Mesendoderm (in vitro differentiated cells): ENCODE measurements around the gene MINDY1.

Source experiments
- DNase-seq: peaks from one replicate; pipeline ENCODE4 v3.0.0; 2013
- H2AK5ac ChIP-seq: 2 replicates; pipeline ENCODE4 v1.6.1; 2013; ENCODE audit warnings: low read length, inconsistent platforms
- H2BK120ac ChIP-seq: 2 replicates; pipeline ENCODE4 v1.6.1; 2013; ENCODE audit warnings: low read depth, mild to moderate bottlenecking, low read length, moderate library complexity, mixed read lengths
- H2BK15ac ChIP-seq: replicated peaks from 2 replicates; pipeline ENCODE4 v1.6.1; 2013; ENCODE audit warnings: low read depth, mild to moderate bottlenecking, moderate library complexity
- H2BK5ac ChIP-seq: 2 replicates; pipeline ENCODE4 v1.6.1; 2013; ENCODE audit warnings: low read length, inconsistent platforms
- H3K18ac ChIP-seq: 2 replicates; pipeline ENCODE4 v1.6.1; 2013; ENCODE audit warnings: mild to moderate bottlenecking, low read length, mixed read lengths
- H3K23ac ChIP-seq: one replicate; pipeline ENCODE4 v1.6.1; 2013; ENCODE audit warnings: low read length
- H3K27ac ChIP-seq: 2 replicates; pipeline ENCODE4 v1.5.1; 2013; ENCODE audit warnings: low read depth, mild to moderate bottlenecking, inconsistent platforms, low read length, moderate library complexity
- H3K27me3 ChIP-seq: 2 replicates; pipeline ENCODE4 v1.6.1; 2013; ENCODE audit warnings: low read length, control low read depth, mild to moderate bottlenecking, inconsistent platforms; ENCODE audit not compliant: insufficient read depth, poor library complexity
- H3K36me3 ChIP-seq: 2 replicates; pipeline ENCODE4 v1.6.1; 2013; ENCODE audit warnings: low read length, inconsistent platforms; ENCODE audit not compliant: control insufficient read depth, insufficient read depth
- H3K4ac ChIP-seq: one replicate; pipeline ENCODE4 v1.6.1; 2013; ENCODE audit warnings: low read depth, mild to moderate bottlenecking, low read length, moderate library complexity
- H3K4me1 ChIP-seq: 2 replicates; pipeline ENCODE4 v1.6.1; 2013; ENCODE audit warnings: low read depth, low read length, inconsistent platforms; ENCODE audit not compliant: control insufficient read depth
- H3K4me2 ChIP-seq: 2 replicates; pipeline ENCODE4 v1.6.1; 2013; ENCODE audit warnings: low read length
- H3K4me3 ChIP-seq: 2 replicates; pipeline ENCODE4 v1.5.1; 2013; ENCODE audit warnings: mild to moderate bottlenecking, low read length
- H3K56ac ChIP-seq: one replicate; pipeline ENCODE4 v1.6.1; 2013; ENCODE audit warnings: low read length
- H3K79me1 ChIP-seq: 2 replicates; pipeline ENCODE4 v1.6.1; 2013; ENCODE audit warnings: low read length, inconsistent platforms
- H3K79me2 ChIP-seq: 2 replicates; pipeline ENCODE4 v1.6.1; 2013; ENCODE audit warnings: mild to moderate bottlenecking, low read length; ENCODE audit not compliant: control insufficient read depth, insufficient read depth
- H3K9ac ChIP-seq: 2 replicates; pipeline ENCODE4 v1.6.1; 2013; ENCODE audit warnings: low read length, inconsistent platforms
- H4K5ac ChIP-seq: one replicate; pipeline ENCODE4 v1.6.1; 2013; ENCODE audit warnings: low read length
- H4K8ac ChIP-seq: one replicate; pipeline ENCODE4 v1.6.1; 2013; ENCODE audit warnings: low read depth, mild to moderate bottlenecking, control low read depth, low read length, moderate library complexity
- WGBS: extraction: QIAGEN DNeasy Blood & Tissue Kit; methylation state at CpG from one replicate; pipeline ENCODE4 v1.1.7; 2013; ENCODE audit warnings: low lambda C conversion rate, missing lambda C conversion rate; ENCODE audit not compliant: insufficient coverage; ENCODE audit errors: extremely low coverage; 5-methylcytosine and 5-hydroxymethylcytosine counted together

MINDY1 gene

DNA sequence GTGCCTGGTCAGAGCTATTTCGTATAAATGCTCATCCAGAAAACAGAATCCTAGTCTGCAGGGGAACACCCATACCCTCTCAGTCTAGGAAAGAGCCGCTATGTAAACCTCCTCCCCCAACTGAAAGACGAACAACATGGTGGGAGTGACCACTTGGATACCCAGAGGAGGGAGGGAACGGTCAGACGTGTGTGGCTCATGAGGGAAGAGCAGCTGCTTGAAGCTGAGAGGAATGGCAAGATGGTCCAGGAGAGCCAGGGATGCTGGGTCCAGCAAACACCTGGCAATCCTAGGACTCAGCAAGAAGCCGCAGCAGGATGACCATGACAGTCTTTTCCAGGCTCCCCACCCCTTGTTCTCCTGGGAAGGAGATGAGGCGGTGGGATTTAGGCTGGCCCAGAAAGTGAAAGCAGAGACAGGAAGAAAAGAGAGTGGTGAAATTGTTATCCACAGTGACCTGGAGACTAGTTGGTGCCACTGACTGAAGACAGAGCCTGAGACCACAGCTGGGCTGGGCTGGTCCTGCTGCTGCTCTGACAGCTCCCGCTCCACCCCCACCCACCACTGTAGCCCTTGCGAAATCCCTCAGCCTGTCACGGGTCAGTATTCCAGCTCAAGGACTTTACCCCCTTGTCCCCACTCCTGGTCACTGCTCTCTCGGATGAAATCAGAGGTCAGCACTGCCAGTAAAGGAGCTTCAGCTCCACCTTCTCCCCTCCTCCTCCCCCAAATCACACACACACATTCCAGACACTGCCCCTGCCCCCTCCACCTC, 35.7 kb downstream of the MINDY1 start:
- no peak overlapping the region for H4K8ac ChIP-seq
- H3K9ac ChIP-seq: no peak overlapping the region
- H3K56ac ChIP-seq: peak overlapping the region; percentile 36
- peaks cover 32% of the 10 kb centered on the region for H3K79me1 ChIP-seq
- H3K4ac ChIP-seq: no peak overlapping the region
- H2BK120ac ChIP-seq: no peak overlapping the region
- H4K5ac ChIP-seq: no peak overlapping the region
- no peak overlapping the region for H3K27ac ChIP-seq
- no peak overlapping the region for H2BK15ac ChIP-seq
- H3K4me1 ChIP-seq: peaks cover 22% of the 10 kb centered on the region
- H3K36me3 ChIP-seq: peaks cover 22% of the 10 kb centered on the region
- H3K27me3 ChIP-seq: no peaks in the 10 kb centered on the region
- DNase-seq: peak; percentile 55
- no peak overlapping the region for H2BK5ac ChIP-seq
- no peak overlapping the region for H3K4me2 ChIP-seq
- no peak overlapping the region for H3K23ac ChIP-seq
- H3K79me2 ChIP-seq: peaks cover 55% of the 10 kb centered on the region
- H2AK5ac ChIP-seq: no peak overlapping the region
- no CpG with 5 or more reads among the region's 11 CpGs for WGBS
- no peak overlapping the region for H3K4me3 ChIP-seq
- no peak overlapping the region for H3K18ac ChIP-seq

DNA sequence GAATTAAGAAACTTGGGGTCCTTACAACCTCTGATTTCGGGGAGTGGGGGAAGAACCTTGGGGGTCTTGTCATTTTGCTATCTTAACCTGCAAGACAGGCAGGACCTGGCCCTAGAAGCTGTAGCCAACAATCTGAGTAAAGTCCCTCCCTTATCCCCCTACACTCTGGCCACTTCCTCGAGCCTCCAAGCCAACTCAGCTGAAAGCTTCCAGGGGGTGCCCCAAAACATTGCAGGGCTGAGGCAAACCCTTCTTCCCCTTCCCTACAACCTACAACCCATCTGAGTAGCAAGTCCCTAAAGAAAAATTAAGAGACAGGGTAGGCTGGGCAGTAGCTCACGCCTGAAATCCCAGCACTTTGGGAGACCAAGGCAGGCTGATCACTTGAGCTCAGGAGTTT, 37.1 kb downstream of the MINDY1 start:
- DNase-seq: no peak
- no peak overlapping the region for H3K4ac ChIP-seq
- no peak overlapping the region for H2BK120ac ChIP-seq
- H3K4me3 ChIP-seq: no peak overlapping the region
- H3K9ac ChIP-seq: no peak overlapping the region
- no peak overlapping the region for H3K23ac ChIP-seq
- H3K18ac ChIP-seq: no peak overlapping the region
- H4K5ac ChIP-seq: no peak overlapping the region
- WGBS: no CpG with 5 or more reads among the region's 3 CpGs
- H4K8ac ChIP-seq: no peak overlapping the region
- H3K4me2 ChIP-seq: no peak overlapping the region
- H3K27me3 ChIP-seq: no peaks in the 10 kb centered on the region
- peaks cover 32% of the 10 kb centered on the region for H3K79me1 ChIP-seq
- H3K27ac ChIP-seq: no peak overlapping the region
- H3K36me3 ChIP-seq: peaks cover 24% of the 10 kb centered on the region
- H3K56ac ChIP-seq: no peak overlapping the region
- peaks cover 21% of the 10 kb centered on the region for H3K4me1 ChIP-seq
- no peak overlapping the region for H2AK5ac ChIP-seq
- no peak overlapping the region for H2BK5ac ChIP-seq
- H3K79me2 ChIP-seq: peaks cover 55% of the 10 kb centered on the region
- H2BK15ac ChIP-seq: no peak overlapping the region

DNA sequence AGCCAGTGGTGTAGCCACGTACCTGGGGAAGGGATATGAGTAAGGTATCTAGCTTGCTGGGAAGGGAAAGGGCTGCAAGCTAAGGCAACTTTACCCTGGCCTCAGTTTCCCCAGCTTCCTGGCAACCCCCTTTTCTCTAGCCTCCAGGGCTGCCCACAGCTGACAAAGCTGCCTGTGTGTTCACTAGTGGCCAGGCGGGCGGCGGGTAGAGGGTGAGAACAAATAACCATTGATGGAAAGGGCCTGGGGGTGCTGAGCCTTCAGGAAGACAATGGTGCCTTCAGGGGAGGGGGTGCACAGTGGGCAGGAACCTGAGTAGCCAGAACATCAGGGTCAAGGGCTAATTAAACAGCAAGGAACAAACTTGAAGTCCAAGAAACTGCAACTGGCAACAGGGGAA, 38.2 kb downstream of the MINDY1 start:
- Histone ChIP-seq H4K8ac (no peak overlapping the region), H3K4me3 (no peak overlapping the region), H4K5ac (no peak overlapping the region), H3K4me1 (peaks cover 21% of the 10 kb centered on the region), H3K4me2 (no peak overlapping the region), H2AK5ac (no peak overlapping the region), H3K23ac (no peak overlapping the region), H2BK15ac (no peak overlapping the region), H3K79me1 (peaks cover 30% of the 10 kb centered on the region), H3K27ac (no peak overlapping the region), H2BK5ac (no peak overlapping the region), H3K56ac (no peak overlapping the region), H3K27me3 (no peaks in the 10 kb centered on the region), H3K9ac (no peak overlapping the region), H2BK120ac (no peak overlapping the region), H3K79me2 (peaks cover 48% of the 10 kb centered on the region), H3K4ac (no peak overlapping the region), H3K36me3 (peaks cover 31% of the 10 kb centered on the region), H3K18ac (no peak overlapping the region)
- WGBS: no CpG with 5 or more reads among the region's 4 CpGs
- DNase-seq: no peak

DNA sequence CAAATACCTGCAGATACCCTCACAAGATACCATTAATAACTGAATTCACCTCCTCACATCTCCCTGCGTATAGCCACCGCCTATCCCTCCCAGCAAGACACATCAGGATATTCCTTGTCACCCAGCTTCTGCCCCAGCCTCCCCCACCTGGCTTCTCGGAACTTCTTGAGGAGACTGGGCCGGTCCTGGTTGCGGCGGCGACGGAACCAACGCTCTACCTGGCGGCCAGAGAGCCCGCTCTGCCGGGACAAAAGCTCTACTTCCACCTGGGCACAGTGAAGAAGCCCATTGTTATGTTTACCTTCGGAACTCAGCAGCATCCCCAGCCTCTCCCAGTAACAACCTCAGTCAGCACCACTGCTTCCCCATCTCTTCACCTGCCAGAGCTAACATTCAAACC, 38.8 kb downstream of the MINDY1 start:
- Histone ChIP-seq H2BK120ac (no peak overlapping the region), H4K8ac (no peak overlapping the region), H3K18ac (no peak overlapping the region), H3K4me3 (no peak overlapping the region), H3K4ac (no peak overlapping the region), H3K23ac (no peak overlapping the region), H3K79me2 (peaks cover 43% of the 10 kb centered on the region), H3K56ac (no peak overlapping the region), H2BK5ac (no peak overlapping the region), H3K4me2 (no peak overlapping the region), H3K27me3 (no peaks in the 10 kb centered on the region), H3K27ac (no peak overlapping the region), H3K79me1 (peaks cover 25% of the 10 kb centered on the region), H3K9ac (no peak overlapping the region), H3K4me1 (peaks cover 16% of the 10 kb centered on the region), H2AK5ac (no peak overlapping the region), H4K5ac (no peak overlapping the region), H2BK15ac (no peak overlapping the region), H3K36me3 (peaks cover 35% of the 10 kb centered on the region)
- WGBS: no CpG with 5 or more reads among the region's 13 CpGs
- DNase-seq: no peak

DNA sequence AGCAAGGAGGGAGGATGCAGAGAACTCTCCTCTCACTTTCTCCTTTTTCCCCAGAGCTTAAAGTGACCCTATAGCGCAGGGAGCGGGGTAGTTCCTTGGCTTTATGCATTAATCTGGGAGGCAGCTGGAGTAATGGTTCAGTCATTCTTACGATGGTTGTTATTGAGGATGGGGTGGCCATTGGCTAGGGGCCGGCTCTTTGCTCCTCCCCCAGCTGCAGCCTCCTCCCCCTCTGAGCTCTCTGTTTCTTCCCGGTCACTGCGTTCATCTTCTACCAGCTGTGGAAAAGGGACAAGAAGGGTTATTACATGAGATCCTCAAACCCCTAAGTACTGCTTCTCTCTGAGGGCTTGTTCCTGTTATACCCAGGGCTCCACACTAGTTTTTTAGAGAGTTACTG, 40.7 kb downstream of the MINDY1 start:
- Histone ChIP-seq H3K79me1 (peaks cover 17% of the 10 kb centered on the region), H4K8ac (no peak overlapping the region), H3K56ac (no peak overlapping the region), H3K4me3 (no peak overlapping the region), H3K9ac (no peak overlapping the region), H3K23ac (no peak overlapping the region), H3K79me2 (peaks cover 23% of the 10 kb centered on the region), H4K5ac (no peak overlapping the region), H3K4me1 (peaks cover 3% of the 10 kb centered on the region), H2BK15ac (no peak overlapping the region), H2BK120ac (no peak overlapping the region), H2BK5ac (no peak overlapping the region), H3K36me3 (peaks cover 44% of the 10 kb centered on the region), H3K27ac (no peak overlapping the region), H3K4me2 (no peak overlapping the region), H3K4ac (no peak overlapping the region), H3K18ac (no peak overlapping the region), H3K27me3 (no peaks in the 10 kb centered on the region), H2AK5ac (no peak overlapping the region)
- no CpG with 5 or more reads among the region's 6 CpGs for WGBS
- DNase-seq: no peak

DNA sequence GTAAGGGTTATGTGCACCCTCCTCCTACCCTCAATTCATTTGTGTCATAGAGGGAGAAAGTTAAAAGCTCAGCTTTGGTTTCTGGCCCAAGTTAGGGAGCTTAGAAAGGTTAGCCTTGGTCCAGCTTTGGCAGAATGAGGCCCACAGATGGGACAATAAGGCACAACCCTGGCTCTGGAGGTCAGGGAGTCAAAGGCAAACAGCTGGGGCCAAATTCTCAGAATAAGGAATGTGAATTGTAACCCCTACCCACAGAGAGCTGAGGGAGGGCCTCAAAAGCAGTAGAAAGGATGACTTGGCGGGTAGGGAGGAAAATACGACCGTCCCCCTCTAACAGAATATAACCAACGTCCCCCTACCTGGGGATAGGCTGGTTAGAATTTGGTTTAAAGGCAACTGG, 41.1 kb downstream of the MINDY1 start:
- Histone ChIP-seq H3K56ac (no peak overlapping the region), H2BK15ac (no peak overlapping the region), H2BK120ac (no peak overlapping the region), H3K4me1 (no peaks in the 10 kb centered on the region), H4K8ac (no peak overlapping the region), H3K4ac (no peak overlapping the region), H3K79me2 (peaks cover 19% of the 10 kb centered on the region), H3K79me1 (peaks cover 14% of the 10 kb centered on the region), H3K4me2 (no peak overlapping the region), H2BK5ac (no peak overlapping the region), H3K27me3 (no peaks in the 10 kb centered on the region), H2AK5ac (no peak overlapping the region), H3K27ac (no peak overlapping the region), H3K36me3 (peaks cover 45% of the 10 kb centered on the region), H3K9ac (no peak overlapping the region), H3K23ac (no peak overlapping the region), H3K4me3 (no peak overlapping the region), H4K5ac (no peak overlapping the region), H3K18ac (no peak overlapping the region)
- no peak for DNase-seq
- no CpG with 5 or more reads among the region's 4 CpGs for WGBS
